ENCODE data around the gene THAP4.
"Not testable (repeated sequence)": the region's sequence is repeated elsewhere in the genome, so short reads cannot be mapped to it uniquely, and the experiment has no call there.

THAP4 gene

GRCh38 chr2:241662731-241663130 is 25.8 kb upstream of the THAP4 start:
- not testable (repeated sequence) for DNase-seq

- no peak for DNase-seq
Observed at GRCh38 chr2:241660593-241661213, 23.7 kb upstream of the THAP4 start.

- peak; percentile 9 for DNase-seq
Observed at GRCh38 chr2:241659150-241659739, 22.3 kb upstream of the THAP4 start.

GRCh38 chr2:241658296-241658695 is 21.3 kb upstream of the THAP4 start:
- DNase-seq = no peak

GRCh38 chr2:241657786-241658254 is 20.9 kb upstream of the THAP4 start:
- DNase-seq = no peak

- no peak for DNase-seq
Observed at GRCh38 chr2:241656190-241656741, 19.3 kb upstream of the THAP4 start.

- no peak for DNase-seq
Observed at GRCh38 chr2:241655516-241656189, 18.7 kb upstream of the THAP4 start.

GRCh38 chr2:241654551-241654950 is 17.6 kb upstream of the THAP4 start:
- no peak for DNase-seq

GRCh38 chr2:241653210-241653750 is 16.3 kb upstream of the THAP4 start:
- no peak for DNase-seq

GRCh38 chr2:241652722-241653121 is 15.8 kb upstream of the THAP4 start:
- DNase-seq = no peak

GRCh38 chr2:241652142-241652541 is 15.2 kb upstream of the THAP4 start:
- DNase-seq = no peak

GRCh38 chr2:241649927-241650326 is 13.0 kb upstream of the THAP4 start:
- DNase-seq = no peak

- DNase-seq = no peak
Observed at GRCh38 chr2:241649404-241649803, 12.4 kb upstream of the THAP4 start.

- DNase-seq = no peak
Observed at GRCh38 chr2:241648453-241648852, 11.5 kb upstream of the THAP4 start.

- no peak for DNase-seq
Observed at GRCh38 chr2:241645915-241646645, 9.1 kb upstream of the THAP4 start.

- DNase-seq = no peak
Observed at GRCh38 chr2:241645056-241645914, 8.3 kb upstream of the THAP4 start.

GRCh38 chr2:241641631-241642030 is 4.7 kb upstream of the THAP4 start:
- DNase-seq = no peak

GRCh38 chr2:241640165-241640795 is 3.3 kb upstream of the THAP4 start:
- DNase-seq = no peak

- no peak for DNase-seq
Observed at GRCh38 chr2:241639385-241639784, 2.4 kb upstream of the THAP4 start.

GRCh38 chr2:241638940-241639339 is 2.0 kb upstream of the THAP4 start:
- DNase-seq = no peak
